Measurements from ENCODE around the gene NPHP4.

NPHP4 gene

GRCh38 chr1:5874416-5875110 lies 117.7 kb downstream of the NPHP4 start:
- H3K4me1 ChIP-seq (ENCODE audit: control insufficient read depth, low read length), result no peaks in the 10 kb centered on the region
- no peaks in the 10 kb centered on the region for H3K79me2 ChIP-seq (ENCODE audit: control insufficient read depth, low read length)
- TF ChIP-seq EZH2phosphoT487 (IDR thresholded peaks at IDR 0.05; ENCODE audit: borderline replicate concordance, low read length), result no peak
- no peak for TF ChIP-seq CTCF (IDR thresholded peaks at IDR 0.05; ENCODE audit: low read depth, low read length, poor library complexity, severe bottlenecking)
- H3K9me3 ChIP-seq (ENCODE audit: control insufficient read depth, insufficient read depth, low read length), result no peaks in the 10 kb centered on the region
- no peak overlapping the region for H3K4me2 ChIP-seq (ENCODE audit: low read length)
- no peaks in the 10 kb centered on the region for H3K9me2 ChIP-seq (replicated peaks; ENCODE audit: control insufficient read depth, low read length)
- H4K20me1 ChIP-seq (ENCODE audit: control insufficient read depth, insufficient read depth, low read depth, low read length), result no peaks in the 10 kb centered on the region
- H3K36me3 ChIP-seq (ENCODE audit: control insufficient read depth, low read length), result no peaks in the 10 kb centered on the region
- no peaks in the 10 kb centered on the region for H3F3A ChIP-seq (ENCODE audit: control insufficient read depth, insufficient read depth)
- no peaks in the 10 kb centered on the region for H3K27me3 ChIP-seq (ENCODE audit: control insufficient read depth, low read length)
- H3K27ac ChIP-seq (ENCODE audit: low read depth, low read length), result no peak overlapping the region
- no peak overlapping the region for H3K4me3 ChIP-seq (ENCODE audit: low read length)

GRCh38 chr1:5873556-5873955 lies 118.7 kb downstream of the NPHP4 start:
- no peaks in the 10 kb centered on the region for H3K79me2 ChIP-seq (ENCODE audit: control insufficient read depth, low read length)
- no peaks in the 10 kb centered on the region for H3K4me1 ChIP-seq (ENCODE audit: control insufficient read depth, low read length)
- TF ChIP-seq EZH2phosphoT487 (IDR thresholded peaks at IDR 0.05; ENCODE audit: borderline replicate concordance, low read length) (no peak), CTCF (IDR thresholded peaks at IDR 0.05; ENCODE audit: low read depth, low read length, poor library complexity, severe bottlenecking) (no peak)
- H3K9me3 ChIP-seq (ENCODE audit: control insufficient read depth, insufficient read depth, low read length), result peaks cover 7% of the 10 kb centered on the region; the same call in 1 of the 2 replicates
- H3K27ac ChIP-seq (ENCODE audit: low read depth, low read length), result no peak overlapping the region
- H3F3A ChIP-seq (ENCODE audit: control insufficient read depth, insufficient read depth), result peaks cover 7% of the 10 kb centered on the region
- no peaks in the 10 kb centered on the region for H3K36me3 ChIP-seq (ENCODE audit: control insufficient read depth, low read length)
- H4K20me1 ChIP-seq (ENCODE audit: control insufficient read depth, insufficient read depth, low read depth, low read length), result no peaks in the 10 kb centered on the region
- no peaks in the 10 kb centered on the region for H3K9me2 ChIP-seq (replicated peaks; ENCODE audit: control insufficient read depth, low read length)
- H3K27me3 ChIP-seq (ENCODE audit: control insufficient read depth, low read length), result no peaks in the 10 kb centered on the region
- H3K4me3 ChIP-seq (ENCODE audit: low read length), result no peak overlapping the region
- no peak overlapping the region for H3K4me2 ChIP-seq (ENCODE audit: low read length)

- Histone ChIP-seq H4K20me1 (ENCODE audit: control insufficient read depth, insufficient read depth, low read depth, low read length) (no peaks in the 10 kb centered on the region), H3K9me2 (replicated peaks; ENCODE audit: control insufficient read depth, low read length) (no peaks in the 10 kb centered on the region), H3K27ac (ENCODE audit: low read depth, low read length) (no peak overlapping the region), H3K79me2 (ENCODE audit: control insufficient read depth, low read length) (no peaks in the 10 kb centered on the region), H3K4me3 (ENCODE audit: low read length) (no peak overlapping the region), H3K4me2 (ENCODE audit: low read length) (no peak overlapping the region), H3F3A (ENCODE audit: control insufficient read depth, insufficient read depth) (peaks cover 7% of the 10 kb centered on the region), H3K4me1 (ENCODE audit: control insufficient read depth, low read length) (no peaks in the 10 kb centered on the region), H3K9me3 (ENCODE audit: control insufficient read depth, insufficient read depth, low read length) (peaks cover 9% of the 10 kb centered on the region; the same call in 1 of the 2 replicates), H3K36me3 (ENCODE audit: control insufficient read depth, low read length) (no peaks in the 10 kb centered on the region), H3K27me3 (ENCODE audit: control insufficient read depth, low read length) (no peaks in the 10 kb centered on the region)
- no peak for TF ChIP-seq EZH2phosphoT487 (IDR thresholded peaks at IDR 0.05; ENCODE audit: borderline replicate concordance, low read length)
- no peak for TF ChIP-seq CTCF (IDR thresholded peaks at IDR 0.05; ENCODE audit: low read depth, low read length, poor library complexity, severe bottlenecking)
Observed at GRCh38 chr1:5872886-5873285, 119.3 kb downstream of the NPHP4 start.
